Gastrocnemius medialis (tissue), 4 donors: ENCODE measurements around the gene NLGN2. TPM values are rescaled to one million over a fixed set of nuclear protein-coding genes. Genes with fewer than 3 reads are reported as not detected.
A peak's percentile ranks its signal among the peaks of the same experiment; 100 is the strongest.

Experiments used
- ATAC-seq, 2 donors: fragments of 150-250 bp; one replicate each; pipeline ENCODE4 v1.9.1; 2016
- DNase-seq, 2 donors: peaks; one replicate each; pipeline ENCODE4 v3.0.0-alpha.2; 2019
- H3K27ac ChIP-seq, 4 donors: fragments of 200-600 bp; sonication (generic); 1 replicate in 1 of 4; 2 replicates in 3 of 4; pipeline ENCODE4 v1.5.1; 2016 to 2018; ENCODE audit warnings: mild to moderate bottlenecking in 2 of 4, moderate library complexity in 1 of 4
- H3K27me3 ChIP-seq, 3 donors: fragments of 200-600 bp; sonication (generic) in 2 of 3; 1 replicate in 1 of 3; 2 replicates in 2 of 3; pipeline versions ENCODE4 v1.5.1 to v1.6.0; 2016 to 2019; ENCODE audit warnings: mild to moderate bottlenecking in 1 of 3, moderate library complexity in 1 of 3
- H3K36me3 ChIP-seq, 2 donors: fragments of 200-600 bp; sonication (generic) in 1 of 2; one replicate each; pipeline ENCODE4 v1.5.1; 2017 to 2018
- H3K4me1 ChIP-seq, 2 donors: fragments of 200-600 bp; sonication (generic) in 1 of 2; one replicate each; pipeline ENCODE4 v1.5.1; 2016 to 2017; ENCODE audit warnings: mild to moderate bottlenecking in 2 of 2
- H3K4me3 ChIP-seq, 4 donors: fragments of 200-600 bp; sonication (generic) in 3 of 4; 1 replicate in 1 of 4; 2 replicates in 3 of 4; pipeline ENCODE4 v1.5.1; 2016 to 2019; ENCODE audit warnings: mild to moderate bottlenecking in 2 of 4
- H3K9me3 ChIP-seq, 3 donors: fragments of 200-600 bp; sonication (generic) in 2 of 3; 1 replicate in 1 of 3; 2 replicates in 2 of 3; pipeline ENCODE4 v1.5.1; 2016 to 2019
- CTCF ChIP-seq, 5 experiments: fragments of 450-650 bp in 3 of 5; fragments of 200-600 bp in 2 of 5; sonication (generic) in 2 of 5; IDR thresholded peaks in 4 of 5; conservative IDR thresholded peaks in 1 of 5; 1 replicate in 4 of 5; 2 replicates in 1 of 5; pipeline ENCODE4 v1.5.1; 2016 to 2019; ENCODE audit warnings: antibody characterized with exemption in 5 of 5, mild to moderate bottlenecking in 3 of 5, moderate library complexity in 3 of 5
- POLR2A ChIP-seq, 2 donors: fragments of 450-650 bp; IDR thresholded peaks; one replicate each; pipeline ENCODE4 v1.6.1; 2017; ENCODE audit warnings: antibody characterized with exemption in 2 of 2, mild to moderate bottlenecking in 2 of 2, moderate library complexity in 2 of 2
- in situ Hi-C, 4 donors: fragments of 200-750 bp; cut with MboI; loops; one replicate each; pipeline versions ENCODE4 v1.15.0 to v1.8.0; 2017; ENCODE audit warnings: low sequenced_read_pairs in 4 of 4
- intact Hi-C: fragments of 100-400 bp; cut with DNase I; formaldehyde crosslinking; loops from one replicate; pipeline ENCODE4 v1.15.1; 2023; ENCODE audit warnings: low total_unique reads
- total RNA-seq, 4 donors: library from RNA; depleted of rRNA; stranded (reverse); fragments of >200 nt; gene quantifications; one replicate each; pipeline versions ENCODE4 v1.1.0 to v1.2.3, GENCODE V29; 2016

Gene NLGN2
- total RNA-seq, 4 donors from 2014 or later = 4.2 to 6.6 (median 4.4) TPM

DNA sequence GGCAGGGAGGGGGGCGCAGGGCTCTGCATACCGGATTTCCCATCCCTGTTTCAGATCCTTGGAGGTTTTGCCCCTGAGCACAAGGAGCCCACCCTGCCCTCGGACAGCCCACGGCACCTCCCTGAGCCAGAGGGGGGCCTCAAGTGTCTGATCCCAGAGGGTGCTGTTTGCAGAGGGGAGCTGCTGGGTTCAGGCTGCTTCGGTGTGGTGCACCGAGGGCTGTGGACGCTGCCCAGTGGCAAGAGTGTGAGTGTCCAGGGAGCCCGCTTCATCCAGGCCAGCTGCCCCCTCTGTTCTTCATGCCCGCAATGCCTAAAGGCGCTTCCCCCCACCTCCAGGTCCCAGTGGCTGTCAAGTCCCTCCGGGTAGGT is 24.3 kb upstream of the NLGN2 start:
- in situ Hi-C loops = no loop called here
- no peaks in the 10 kb centered on the region for H3K36me3 ChIP-seq
- intact Hi-C loops = no loop called here
- no peak for TF ChIP-seq CTCF (IDR thresholded peaks at IDR 0.05 in 4 of 5, conservative IDR thresholded peaks at IDR 0.05 in 1 of 5)
- no peak for TF ChIP-seq POLR2A (IDR thresholded peaks at IDR 0.05)
- ATAC-seq = no peak
- H3K4me3 ChIP-seq = peak overlapping the region in 3 of 4 donors; percentile 42 to 61 (median 49)
- no peak overlapping the region for H3K27ac ChIP-seq
- DNase-seq = no peak
- peaks cover 18 to 25% of the 10 kb centered on the region in 2 donors for H3K4me1 ChIP-seq
- peaks cover 17 to 29% (median 24%) of the 10 kb centered on the region in 3 donors for H3K27me3 ChIP-seq
- no peaks in the 10 kb centered on the region for H3K9me3 ChIP-seq

GRCh38 chr17:7383742-7384488 is 23.7 kb upstream of the NLGN2 start:
- intact Hi-C loops (no loop called here), in situ Hi-C loops (no loop called here)
- no peaks in the 10 kb centered on the region for H3K36me3 ChIP-seq
- ATAC-seq (peak in 1 of 2 donors; percentile 38), DNase-seq (no peak)
- H3K9me3 ChIP-seq = no peaks in the 10 kb centered on the region
- no peak overlapping the region for H3K27ac ChIP-seq
- H3K4me3 ChIP-seq = peak overlapping the region; percentile 42 to 61 (median 46)
- peaks cover 18 to 25% of the 10 kb centered on the region in 2 donors for H3K4me1 ChIP-seq
- peaks cover 17 to 29% (median 24%) of the 10 kb centered on the region in 3 donors for H3K27me3 ChIP-seq
- TF ChIP-seq CTCF (IDR thresholded peaks at IDR 0.05 in 4 of 5, conservative IDR thresholded peaks at IDR 0.05 in 1 of 5) (no peak), POLR2A (IDR thresholded peaks at IDR 0.05) (no peak)

DNA sequence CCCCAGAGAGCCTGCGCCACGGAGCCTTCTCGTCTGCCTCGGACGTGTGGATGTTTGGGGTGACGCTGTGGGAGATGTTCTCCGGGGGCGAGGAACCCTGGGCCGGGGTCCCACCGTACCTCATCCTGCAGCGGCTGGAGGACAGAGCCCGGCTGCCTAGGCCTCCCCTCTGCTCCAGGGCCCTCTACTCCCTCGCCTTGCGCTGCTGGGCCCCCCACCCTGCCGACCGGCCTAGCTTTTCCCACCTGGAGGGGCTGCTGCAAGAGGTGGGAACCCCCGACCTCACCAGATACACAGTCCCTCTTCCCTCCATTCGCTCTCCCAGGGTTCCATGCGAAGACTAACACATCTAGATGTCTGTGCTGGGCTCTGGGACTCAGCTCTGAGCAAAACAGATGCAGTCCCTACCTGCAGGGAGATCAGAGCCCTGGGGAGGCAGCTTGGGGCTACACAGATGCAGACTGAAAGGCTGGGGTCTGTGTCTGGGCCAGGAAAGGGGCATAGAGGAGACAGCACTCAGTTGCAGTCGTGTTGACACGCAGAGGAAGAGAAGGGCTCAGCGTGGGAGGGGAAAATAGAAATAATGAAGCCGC is 23.1 kb upstream of the NLGN2 start:
- in situ Hi-C loops (no loop called here), intact Hi-C loops (no loop called here)
- Histone ChIP-seq H3K4me3 (peak overlapping the region in 3 of 4 donors; percentile 42 to 49 (median 44)), H3K36me3 (peaks cover 0 to 3% of the 10 kb centered on the region in 2 donors), H3K9me3 (no peaks in the 10 kb centered on the region), H3K27me3 (peaks cover 17 to 29% (median 24%) of the 10 kb centered on the region in 3 donors), H3K27ac (no peak overlapping the region), H3K4me1 (peaks cover 18 to 25% of the 10 kb centered on the region in 2 donors)
- DNase-seq (no peak), ATAC-seq (no peak)
- TF ChIP-seq POLR2A (IDR thresholded peaks at IDR 0.05) = no peak
- no peak for TF ChIP-seq CTCF (IDR thresholded peaks at IDR 0.05 in 4 of 5, conservative IDR thresholded peaks at IDR 0.05 in 1 of 5)

- DNase-seq (no peak), ATAC-seq (no peak)
- no peak overlapping the region for H3K4me3 ChIP-seq
- intact Hi-C loops = no loop called here
- H3K27me3 ChIP-seq = peaks cover 1 to 7% (median 3%) of the 10 kb centered on the region in 3 donors
- H3K4me1 ChIP-seq = peaks cover 8 to 11% of the 10 kb centered on the region in 2 donors
- H3K27ac ChIP-seq = no peak overlapping the region
- in situ Hi-C loops = no loop called here
- no peaks in the 10 kb centered on the region for H3K9me3 ChIP-seq
- no peak for TF ChIP-seq CTCF (IDR thresholded peaks at IDR 0.05 in 4 of 5, conservative IDR thresholded peaks at IDR 0.05 in 1 of 5)
- TF ChIP-seq POLR2A (IDR thresholded peaks at IDR 0.05) = no peak
- peaks cover 0 to 22% of the 10 kb centered on the region in 2 donors for H3K36me3 ChIP-seq
These were observed 18.8 kb upstream of the NLGN2 start for GRCh38 chr17:7388856-7389255.
